ENCODE measurements around the gene ZBED5. TPM values are rescaled to one million over a fixed set of nuclear protein-coding genes. Genes with fewer than 3 reads are reported as not detected.

The ZBED5 gene
- total and polyA plus RNA-seq, 2 of the 4 experiments (the other 2 are of a cell fraction): 28.2 to 30.8 TPM

DNA sequence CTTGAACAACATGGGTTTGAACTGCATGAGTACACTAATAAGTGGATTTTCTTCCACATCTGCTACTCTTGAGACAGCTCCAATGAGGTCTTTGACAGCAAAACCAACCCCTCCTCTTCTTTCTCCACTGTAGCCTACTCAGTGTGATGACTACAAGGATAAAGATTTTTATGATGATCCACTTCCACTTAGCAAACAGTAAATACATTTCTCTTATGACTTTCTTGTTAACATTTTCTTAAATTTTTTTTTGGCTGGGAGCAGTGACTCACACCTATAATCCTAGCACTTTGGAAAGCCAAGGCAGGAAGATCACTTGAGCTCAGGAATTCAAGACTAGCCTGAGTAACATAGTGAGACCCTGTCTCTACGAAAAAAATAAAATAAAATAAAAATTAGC, 39.3 kb downstream of the ZBED5 start:
- peak; percentile 98 for ATAC-seq (ENCODE audit: low read depth)
- Histone ChIP-seq H4K20me1 (ENCODE audit: insufficient read depth, low read length) (no peaks in the 10 kb centered on the region), H3K18ac (ENCODE audit: low read depth, low read length) (no peak overlapping the region), H3K4me2 (ENCODE audit: low read depth, low read length) (no peak overlapping the region), H3K27ac (ENCODE audit: insufficient read depth, low read length) (peak overlapping the region; percentile 76), H3K79me1 (ENCODE audit: low read depth in 1 of 2, low read length in 2 of 2) (no peaks in the 10 kb centered on the region), H2BK5ac (ENCODE audit: low read depth, low read length, poor library complexity, severe bottlenecking) (peak overlapping the region; percentile 82), H3K23ac (ENCODE audit: low read depth, low read length) (0 out of 2 replicates have a peak overlapping the region, but pooled peaks have one; percentile 48), H3K36me3 (ENCODE audit: control insufficient read depth, insufficient read depth, low read length) (no peaks in the 10 kb centered on the region), H2BK120ac (ENCODE audit: low read depth, low read length) (peak overlapping the region; percentile 47; the same call in 1 of the 2 replicates), H4K91ac (ENCODE audit: insufficient read depth, low read depth, low read length) (no peak overlapping the region; the same call in 1 of the 2 replicates), H3K27me3 (ENCODE audit: control insufficient read depth, insufficient read depth, low read length) (no peaks in the 10 kb centered on the region), H4K8ac (ENCODE audit: low read depth in 2 of 2, low read length in 2 of 2) (peak overlapping the region in 1 of 2 experiments; percentile 62; a peak in 1 of 4 replicates), H2BK20ac (ENCODE audit: low read depth, low read length) (no peak overlapping the region), H3K9ac (ENCODE audit: low read depth, low read length) (no peak overlapping the region), H3K9me3 (ENCODE audit: control insufficient read depth, insufficient read depth, low read length) (no peaks in the 10 kb centered on the region), H2AFZ (replicated peaks; ENCODE audit: low read length, poor library complexity) (no peak overlapping the region), H2BK15ac (ENCODE audit: low read depth, low read length) (0 out of 3 replicates have a peak overlapping the region, but pooled peaks have one; percentile 29), H3K4ac (ENCODE audit: low read depth, low read length) (no peak overlapping the region; the same call in 1 of the 2 replicates), H3K4me3 (ENCODE audit: insufficient read depth, low read depth, low read length) (no peak overlapping the region), H3K9me1 (ENCODE audit: insufficient read depth, low read length) (peaks cover 6% of the 10 kb centered on the region; the same call in 1 of the 2 replicates), H2AK5ac (ENCODE audit: low read depth, low read length) (peak overlapping the region; percentile 60; the same call in 1 of the 2 replicates), H3K4me1 (ENCODE audit: control insufficient read depth, insufficient read depth, low read length) (no peaks in the 10 kb centered on the region), H3K56ac (ENCODE audit: extremely low read depth, insufficient read depth, low read length) (no peak overlapping the region), H2AK9ac (replicated peaks; ENCODE audit: low read depth, low read length, poor library complexity) (no peak overlapping the region), H3K14ac (replicated peaks; ENCODE audit: low read depth, low read length) (peak overlapping the region; percentile 20; the same call in 1 of the 2 replicates), H4K5ac (ENCODE audit: low read depth, low read length) (no peak overlapping the region)
- BruUV-seq (replicated peaks): no TSS peak
- WGBS, 2 experiments (ENCODE audit: extremely low coverage in 2 of 2, insufficient read length in 1 of 2): no CpG with 5 or more reads among the region's 1 CpG
- ChIA-PET CTCF (interaction anchor here (0.7 kb wide), 1 partner anchor 123 kb away, joined by 3 read pairs; no protein-coding TSS in a partner anchor), POLR2A (ENCODE audit: unreplicated experiment) (interaction anchor here (0.6 to 0.8 kb wide), 2 partner anchors 10 to 37 kb away, joined by 3 to 4 read pairs; partner anchors contain the start of gene EIF4G2)
- DNase-seq: peak; percentile 95
- dilution Hi-C loops (cut with HindIII; ENCODE audit: low sequenced_read_pairs, unreplicated experiment) (no loop called here), in situ Hi-C loops (cut with MboI; ENCODE audit: low sequenced_read_pairs) (loop anchor here (5.0 kb wide), 1 partner anchor 34 kb away; no protein-coding TSS in a partner anchor), intact Hi-C loops (cut with micrococcal nuclease) (loop anchor here (1.0 kb wide), 1 partner anchor 40 kb away; the partner anchor contains the start of gene ZBED5)
- TF ChIP-seq NFE2L2 (IDR thresholded peaks at IDR 0.05; ENCODE audit: low read depth, low read length) (no peak), FOS (IDR thresholded peaks at IDR 0.05; ENCODE audit: low read depth, low read length) (peak; percentile 75)
